SK-N-SH (cell line): ENCODE results near the gene CFHR3. TPM values are rescaled to one million over a fixed set of nuclear protein-coding genes. Genes with fewer than 3 reads are reported as not detected.
"Not testable (repeated sequence)": the region's sequence is repeated elsewhere in the genome, so short reads cannot be mapped to it uniquely, and the experiment has no call there.

Source experiments
- CTCF ChIA-PET: fragments of 300-600, 350-600 bp; formaldehyde crosslinking; extraction: SDS; loops from one replicate; lab custom pipeline; 2021; lab: Yijun Ruan, JAX
- POLR2A ChIA-PET: fragments of 350-600 bp; sonication (Branson Sonifier 250); formaldehyde crosslinking; extraction: SDS; loops from one replicate; lab custom pipeline; 2020; ENCODE audit warnings: antibody characterized with exemption, inconsistent platforms; lab: Yijun Ruan, JAX
- DNase-seq: peaks from one replicate; pipeline ENCODE4 v3.0.0; 2012
- H2AFZ ChIP-seq: fragments of 200-600 bp; sonication (generic); 2 replicates; pipeline ENCODE4 v1.8.1; 2016; ENCODE audit warnings: antibody characterized with exemption, mild to moderate bottlenecking, low read depth
- H3F3A ChIP-seq: fragments of 200-600 bp; sonication (generic); replicated peaks from 2 replicates; pipeline ENCODE3; 2016; ENCODE audit warnings: antibody characterized with exemption, mild to moderate bottlenecking; ENCODE audit not compliant: insufficient read depth
- H3K27ac ChIP-seq, 2 experiments: fragments of 200-500 bp in 1 of 2; fragments of 200-600 bp in 1 of 2; sonication (Bioruptor generic) in 1 of 2; sonication (generic), shearing (Covaris generic) in 1 of 2; 2 replicates each; pipeline versions ENCODE4 v1.5.1 to v1.6.1; 2014 to 2016; ENCODE audit warnings: low read depth in 2 of 2, inconsistent platforms in 1 of 2, low read length in 1 of 2, mild to moderate bottlenecking in 1 of 2, mixed read lengths in 1 of 2
- H3K27me3 ChIP-seq: fragments of 200-600 bp; sonication (generic), shearing (Covaris generic); 2 replicates; pipeline ENCODE4 v1.6.1; 2016; ENCODE audit warnings: mixed run types; ENCODE audit not compliant: insufficient read depth
- H3K36me3 ChIP-seq, 2 experiments: fragments of 200-500 bp in 1 of 2; fragments of 200-600 bp in 1 of 2; sonication (Bioruptor generic) in 1 of 2; sonication (generic) in 1 of 2; replicated peaks in 1 of 2; 2 replicates each; pipeline versions ENCODE3 to v1.5.1; 2014 to 2016; ENCODE audit warnings: low read length in 1 of 2, mild to moderate bottlenecking in 1 of 2; ENCODE audit not compliant: insufficient read depth in 2 of 2, control insufficient read depth in 1 of 2
- H3K4me1 ChIP-seq, 2 experiments: fragments of 200-500 bp in 1 of 2; fragments of 200-600 bp in 1 of 2; sonication (Bioruptor generic) in 1 of 2; sonication (generic), shearing (Covaris generic) in 1 of 2; 2 replicates each; pipeline versions ENCODE4 v1.5.1 to v1.6.1; 2014 to 2016; ENCODE audit warnings: low read depth in 1 of 2, low read length in 1 of 2, mixed run types in 1 of 2; ENCODE audit not compliant: insufficient read depth in 2 of 2, control insufficient read depth in 1 of 2
- H3K4me2 ChIP-seq: fragments of 200-600 bp; sonication (generic), shearing (Covaris generic); 2 replicates; pipeline ENCODE4 v1.6.1; 2017; ENCODE audit warnings: mixed run types
- H3K4me3 ChIP-seq, 2 experiments: fragments of 200-500 bp in 1 of 2; fragments of 200-600 bp in 1 of 2; sonication (Bioruptor generic) in 1 of 2; sonication (generic), shearing (Covaris generic) in 1 of 2; 2 replicates each; pipeline versions ENCODE4 v1.5.1 to v1.8.1; 2014 to 2016; ENCODE audit warnings: low read depth in 2 of 2, inconsistent platforms in 1 of 2, low read length in 1 of 2, mild to moderate bottlenecking in 1 of 2, mixed read lengths in 1 of 2, moderate library complexity in 1 of 2
- H3K79me2 ChIP-seq: fragments of 200-600 bp; sonication (generic); 2 replicates; pipeline ENCODE4 v1.8.1; 2017; ENCODE audit warnings: mild to moderate bottlenecking; ENCODE audit not compliant: insufficient read depth
- H3K9ac ChIP-seq: fragments of 200-600 bp; sonication (generic); 2 replicates; pipeline ENCODE4 v1.6.1; 2017; ENCODE audit warnings: mixed run types
- H3K9me2 ChIP-seq: fragments of 200-600 bp; sonication (generic); 2 replicates; pipeline ENCODE4 v1.6.1; 2017; ENCODE audit warnings: mixed run types
- H3K9me3 ChIP-seq: fragments of 200-600 bp; sonication (generic); 2 replicates; pipeline ENCODE4 v1.6.1; 2017; ENCODE audit warnings: mixed run types, mild to moderate bottlenecking, moderate library complexity
- H4K20me1 ChIP-seq: fragments of 200-600 bp; sonication (generic); 2 replicates; pipeline ENCODE4 v1.6.1; 2017; ENCODE audit warnings: mild to moderate bottlenecking, mixed run types; ENCODE audit not compliant: insufficient read depth
- ELF1 ChIP-seq: IDR thresholded peaks from 2 replicates; pipeline ENCODE4 v1.4.0; 2012
- FOXM1 ChIP-seq: IDR thresholded peaks from 2 replicates; pipeline ENCODE4 v1.4.0; 2012; ENCODE audit warnings: low read depth, mild to moderate bottlenecking
- GABPA ChIP-seq: IDR thresholded peaks from 2 replicates; pipeline ENCODE4 v1.4.0; 2012; ENCODE audit warnings: low read depth, mild to moderate bottlenecking
- JUND ChIP-seq: IDR thresholded peaks from 2 replicates; pipeline ENCODE4 v1.4.0; 2012
- MAX ChIP-seq: IDR thresholded peaks from 2 replicates; pipeline ENCODE4 v1.4.0; 2012; ENCODE audit warnings: low read depth
- MXI1 ChIP-seq: IDR thresholded peaks from 2 replicates; pipeline ENCODE4 v1.6.1; 2012; ENCODE audit warnings: mild to moderate bottlenecking, low read depth, low read length, improper control_type of control experiment
- NRF1 ChIP-seq: IDR thresholded peaks from 2 replicates; pipeline ENCODE4 v1.6.1; 2012; ENCODE audit warnings: low read depth, mild to moderate bottlenecking, low read length
- POLR2AphosphoS5 ChIP-seq: IDR thresholded peaks from 2 replicates; pipeline ENCODE4 v1.6.1; 2012; ENCODE audit warnings: low read depth, low read length
- REST ChIP-seq: IDR thresholded peaks from 2 replicates; pipeline ENCODE4 v1.6.1; 2012; ENCODE audit warnings: mild to moderate bottlenecking, low read depth, low read length, moderate library complexity
- RFX5 ChIP-seq: IDR thresholded peaks from 2 replicates; pipeline ENCODE4 v1.6.1; 2012; ENCODE audit warnings: mild to moderate bottlenecking, improper control_type of control experiment, low read length
- SIN3A ChIP-seq: IDR thresholded peaks from 2 replicates; pipeline ENCODE4 v1.6.1; 2012; ENCODE audit warnings: low read depth, mild to moderate bottlenecking, low read length, moderate library complexity, borderline replicate concordance
- SMC3 ChIP-seq: IDR thresholded peaks from 2 replicates; pipeline ENCODE4 v1.6.1; 2012; ENCODE audit warnings: low read depth, low read length, improper control_type of control experiment
- ZBTB33 ChIP-seq: IDR thresholded peaks from 2 replicates; pipeline ENCODE4 v1.4.0; 2012; ENCODE audit warnings: low read depth, borderline replicate concordance
- WGBS: methylation state at CpG from one replicate; pipeline ENCODE4 v1.1.6; 2017; ENCODE audit warnings: low lambda C conversion rate; 5-methylcytosine and 5-hydroxymethylcytosine counted together
- polyA plus RNA-seq, 3 experiments: library from polyadenylated mRNA; depleted of rRNA; stranded (reverse); fragments of >200 nt; gene quantifications; 2 replicates each; pipeline ENCODE4 v1.2.3, GENCODE V29; 2012
- TF ChIP-seq, protein P1 (sequence below): IDR thresholded peaks from 2 replicates; pipeline ENCODE4; 2012
- TF ChIP-seq, protein P2 (sequence below): fragments of 150-350 bp; IDR thresholded peaks from 2 replicates; pipeline ENCODE4 v1.6.1; 2017; ENCODE audit warnings: antibody characterized with exemption, low read length, low read depth, borderline replicate concordance
- TF ChIP-seq, protein P3 (sequence below): IDR thresholded peaks from 2 replicates; pipeline ENCODE4 v1.4.0; 2012; ENCODE audit warnings: low read depth, borderline replicate concordance
- TF ChIP-seq, protein P4 (sequence below): fragments of 150-350 bp; IDR thresholded peaks from 2 replicates; pipeline ENCODE4 v1.6.1; 2016; ENCODE audit warnings: mild to moderate bottlenecking, low read depth, low read length

The CFHR3 gene
- polyA plus RNA-seq, 1 of the 3 experiments (the other 2 are of a cell fraction) = 0.18 TPM

DNA sequence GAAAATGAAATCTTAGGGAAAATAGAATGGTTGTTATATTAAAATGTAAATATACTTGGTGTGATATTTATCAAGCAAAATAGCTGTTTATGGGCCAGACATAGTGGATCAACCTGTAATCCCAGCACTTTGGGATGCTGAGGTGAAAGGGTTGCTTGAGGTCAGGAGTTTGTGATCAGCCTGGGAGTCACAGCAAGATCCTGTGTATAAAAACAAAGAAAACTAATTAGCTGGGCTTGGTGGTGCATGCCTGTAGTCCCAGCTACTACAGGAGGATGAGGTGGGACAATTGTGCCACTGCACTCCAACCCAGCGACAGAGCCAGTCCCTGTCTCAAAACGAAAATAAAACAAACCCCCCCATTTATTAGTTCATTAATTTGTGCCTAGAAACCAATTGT is 23.3 kb downstream of the CFHR3 start:
- TF ChIP-seq SIN3A (no peak), MXI1 (no peak), POLR2AphosphoS5 (no peak), FOXM1 (no peak), GABPA (no peak), ZBTB33 (no peak), REST (no peak), SMC3 (no peak), JUND (no peak), NRF1 (no peak), MAX (no peak), ELF1 (no peak), RFX5 (no peak)
- TF ChIP-seq, protein P1, sequence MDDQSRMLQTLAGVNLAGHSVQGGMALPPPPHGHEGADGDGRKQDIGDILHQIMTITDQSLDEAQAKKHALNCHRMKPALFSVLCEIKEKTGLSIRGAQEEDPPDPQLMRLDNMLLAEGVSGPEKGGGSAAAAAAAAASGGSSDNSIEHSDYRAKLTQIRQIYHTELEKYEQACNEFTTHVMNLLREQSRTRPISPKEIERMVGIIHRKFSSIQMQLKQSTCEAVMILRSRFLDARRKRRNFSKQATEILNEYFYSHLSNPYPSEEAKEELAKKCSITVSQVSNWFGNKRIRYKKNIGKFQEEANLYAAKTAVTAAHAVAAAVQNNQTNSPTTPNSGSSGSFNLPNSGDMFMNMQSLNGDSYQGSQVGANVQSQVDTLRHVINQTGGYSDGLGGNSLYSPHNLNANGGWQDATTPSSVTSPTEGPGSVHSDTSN = no peak
- TF ChIP-seq, protein P2, sequence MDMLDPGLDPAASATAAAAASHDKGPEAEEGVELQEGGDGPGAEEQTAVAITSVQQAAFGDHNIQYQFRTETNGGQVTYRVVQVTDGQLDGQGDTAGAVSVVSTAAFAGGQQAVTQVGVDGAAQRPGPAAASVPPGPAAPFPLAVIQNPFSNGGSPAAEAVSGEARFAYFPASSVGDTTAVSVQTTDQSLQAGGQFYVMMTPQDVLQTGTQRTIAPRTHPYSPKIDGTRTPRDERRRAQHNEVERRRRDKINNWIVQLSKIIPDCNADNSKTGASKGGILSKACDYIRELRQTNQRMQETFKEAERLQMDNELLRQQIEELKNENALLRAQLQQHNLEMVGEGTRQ = no peak
- TF ChIP-seq, protein P3, sequence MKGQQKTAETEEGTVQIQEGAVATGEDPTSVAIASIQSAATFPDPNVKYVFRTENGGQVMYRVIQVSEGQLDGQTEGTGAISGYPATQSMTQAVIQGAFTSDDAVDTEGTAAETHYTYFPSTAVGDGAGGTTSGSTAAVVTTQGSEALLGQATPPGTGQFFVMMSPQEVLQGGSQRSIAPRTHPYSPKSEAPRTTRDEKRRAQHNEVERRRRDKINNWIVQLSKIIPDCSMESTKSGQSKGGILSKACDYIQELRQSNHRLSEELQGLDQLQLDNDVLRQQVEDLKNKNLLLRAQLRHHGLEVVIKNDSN = no peak
- TF ChIP-seq, protein P4, sequence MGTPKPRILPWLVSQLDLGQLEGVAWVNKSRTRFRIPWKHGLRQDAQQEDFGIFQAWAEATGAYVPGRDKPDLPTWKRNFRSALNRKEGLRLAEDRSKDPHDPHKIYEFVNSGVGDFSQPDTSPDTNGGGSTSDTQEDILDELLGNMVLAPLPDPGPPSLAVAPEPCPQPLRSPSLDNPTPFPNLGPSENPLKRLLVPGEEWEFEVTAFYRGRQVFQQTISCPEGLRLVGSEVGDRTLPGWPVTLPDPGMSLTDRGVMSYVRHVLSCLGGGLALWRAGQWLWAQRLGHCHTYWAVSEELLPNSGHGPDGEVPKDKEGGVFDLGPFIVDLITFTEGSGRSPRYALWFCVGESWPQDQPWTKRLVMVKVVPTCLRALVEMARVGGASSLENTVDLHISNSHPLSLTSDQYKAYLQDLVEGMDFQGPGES = no peak
- H2AFZ ChIP-seq = no peak overlapping the region
- no peak overlapping the region for H3K4me2 ChIP-seq
- no peak overlapping the region for H3K27ac ChIP-seq
- H4K20me1 ChIP-seq = no peaks in the 10 kb centered on the region
- no peaks in the 10 kb centered on the region for H3F3A ChIP-seq
- no peak overlapping the region for H3K9ac ChIP-seq
- ChIA-PET POLR2A (no interaction called here), CTCF (no interaction called here)
- no peaks in the 10 kb centered on the region for H3K9me2 ChIP-seq
- no peaks in the 10 kb centered on the region for H3K27me3 ChIP-seq
- no peaks in the 10 kb centered on the region for H3K36me3 ChIP-seq
- 9% methylated on average over 1 of the region's 2 CpGs for WGBS
- no peaks in the 10 kb centered on the region for H3K79me2 ChIP-seq
- no peaks in the 10 kb centered on the region for H3K4me1 ChIP-seq
- H3K4me3 ChIP-seq = no peak overlapping the region
- DNase-seq = no peak
- no peaks in the 10 kb centered on the region for H3K9me3 ChIP-seq

GRCh38 chr1:196801920-196802319 is 27.3 kb downstream of the CFHR3 start:
- H3K9me3 ChIP-seq, H3K27me3 ChIP-seq, H3K79me2 ChIP-seq, H4K20me1 ChIP-seq, H3K36me3 ChIP-seq, H3K4me2 ChIP-seq, H3K27ac ChIP-seq, H3K4me3 ChIP-seq, DNase-seq, H3K4me1 ChIP-seq, H2AFZ ChIP-seq, POLR2A ChIA-PET, H3K9me2 ChIP-seq, CTCF ChIA-PET, H3F3A ChIP-seq, H3K9ac ChIP-seq: not testable (repeated sequence)
- WGBS = 9% methylated on average over 1 of the region's 1 CpG
